H9 (cell line): ENCODE results near the gene SPTBN1. TPM values are rescaled to one million over a fixed set of nuclear protein-coding genes. Genes with fewer than 3 reads are reported as not detected.

Source experiments
- DNase-seq: peaks from one replicate; pipeline ENCODE4 v3.0.0-alpha.2; 2017
- H2AFZ ChIP-seq: one replicate; pipeline ENCODE4 v1.6.1; 2013; ENCODE audit warnings: mild to moderate bottlenecking, low read length, control low read depth, moderate library complexity
- H2AK5ac ChIP-seq: 2 replicates; pipeline ENCODE4 v1.6.1; 2013; ENCODE audit warnings: low read length, control low read depth, mixed read lengths; ENCODE audit not compliant: insufficient read length
- H2BK120ac ChIP-seq: one replicate; pipeline ENCODE4 v1.6.1; 2013; ENCODE audit warnings: low read depth, mild to moderate bottlenecking, low read length, control low read depth, inconsistent platforms; ENCODE audit not compliant: poor library complexity, severe bottlenecking
- H2BK12ac ChIP-seq: 2 replicates; pipeline ENCODE4 v1.6.1; 2013; ENCODE audit warnings: low read length, control low read depth, mixed read lengths, low read depth; ENCODE audit not compliant: insufficient read length
- H2BK15ac ChIP-seq: 2 replicates; pipeline ENCODE4 v1.6.1; 2013; ENCODE audit warnings: low read depth, low read length, control low read depth
- H2BK20ac ChIP-seq: one replicate; pipeline ENCODE4 v1.6.1; 2013; ENCODE audit warnings: low read depth, mild to moderate bottlenecking, low read length, control low read depth, inconsistent platforms; ENCODE audit not compliant: poor library complexity, severe bottlenecking
- H2BK5ac ChIP-seq: 2 replicates; pipeline ENCODE4 v1.6.1; 2013; ENCODE audit warnings: low read length, control low read depth, mixed read lengths; ENCODE audit not compliant: insufficient read length
- H3K14ac ChIP-seq: 2 replicates; pipeline ENCODE4 v1.6.1; 2013; ENCODE audit warnings: low read length, control low read depth; ENCODE audit not compliant: insufficient read depth
- H3K18ac ChIP-seq: 2 replicates; pipeline ENCODE4 v1.6.1; 2013; ENCODE audit warnings: low read depth, mild to moderate bottlenecking, mixed read lengths, low read length, control low read depth; ENCODE audit not compliant: insufficient read length
- H3K23ac ChIP-seq: 2 replicates; pipeline ENCODE4 v1.6.1; 2013; ENCODE audit warnings: low read length, control low read depth, mixed read lengths, low read depth; ENCODE audit not compliant: insufficient read length
- H3K23me2 ChIP-seq: 2 replicates; pipeline ENCODE4 v1.6.1; 2013; ENCODE audit warnings: low read depth, mild to moderate bottlenecking, mixed read lengths, low read length, control low read depth; ENCODE audit not compliant: insufficient read length, poor library complexity, severe bottlenecking
- H3K27ac ChIP-seq: 2 replicates; pipeline ENCODE4 v1.5.1; 2013; ENCODE audit warnings: low read length, control low read depth, mixed read lengths, low read depth; ENCODE audit not compliant: insufficient read length
- H3K27me3 ChIP-seq: 2 replicates; pipeline ENCODE4 v1.6.1; 2013; ENCODE audit warnings: low read length, control low read depth, inconsistent platforms; ENCODE audit not compliant: insufficient read depth
- H3K4ac ChIP-seq: 2 replicates; pipeline ENCODE4 v1.6.1; 2013; ENCODE audit warnings: low read depth, mild to moderate bottlenecking, control low read depth, inconsistent platforms, low read length, moderate library complexity
- H3K4me1 ChIP-seq: 2 replicates; pipeline ENCODE4 v1.6.1; 2013; ENCODE audit warnings: low read length, control low read depth, inconsistent platforms; ENCODE audit not compliant: insufficient read depth
- H3K4me2 ChIP-seq: 2 replicates; pipeline ENCODE4 v1.6.1; 2013; ENCODE audit warnings: low read length, control low read depth, mixed read lengths; ENCODE audit not compliant: insufficient read length, insufficient read depth
- H3K56ac ChIP-seq: 2 replicates; pipeline ENCODE4 v1.6.1; 2013; ENCODE audit warnings: low read depth, mild to moderate bottlenecking, mixed read lengths, low read length, control low read depth; ENCODE audit not compliant: insufficient read length
- H3K79me1 ChIP-seq: 2 replicates; pipeline ENCODE4 v1.6.1; 2013; ENCODE audit warnings: low read depth, mild to moderate bottlenecking, moderate library complexity, low read length, control low read depth, inconsistent platforms; ENCODE audit not compliant: insufficient read depth, poor library complexity, severe bottlenecking
- H3K79me2 ChIP-seq: 2 replicates; pipeline ENCODE4 v1.6.1; 2013; ENCODE audit warnings: low read length, control low read depth, inconsistent platforms; ENCODE audit not compliant: insufficient read depth
- H3K9ac ChIP-seq: 2 replicates; pipeline ENCODE4 v1.6.1; 2013; ENCODE audit warnings: low read length, control low read depth, mixed read lengths; ENCODE audit not compliant: insufficient read length; ENCODE audit errors: extremely low read depth
- H3K9me3 ChIP-seq: one replicate; pipeline ENCODE4 v1.6.1; 2013; ENCODE audit warnings: low read depth, low read length, inconsistent platforms; ENCODE audit not compliant: control insufficient read depth
- H3T11ph ChIP-seq: one replicate; pipeline ENCODE4 v1.6.1; 2013; ENCODE audit warnings: mild to moderate bottlenecking, low read length, control low read depth, inconsistent platforms
- H4K20me1 ChIP-seq: one replicate; pipeline ENCODE4 v1.6.1; 2013; ENCODE audit not compliant: control insufficient read depth, insufficient read length, insufficient read depth
- H4K5ac ChIP-seq: 2 replicates; pipeline ENCODE4 v1.6.1; 2013; ENCODE audit warnings: low read depth, mild to moderate bottlenecking, mixed read lengths, low read length, control low read depth; ENCODE audit not compliant: insufficient read length
- H4K8ac ChIP-seq: replicated peaks from 2 replicates; pipeline ENCODE4 v1.6.1; 2013; ENCODE audit warnings: low read length, control low read depth, mixed read lengths, low read depth; ENCODE audit not compliant: insufficient read length
- H4K91ac ChIP-seq: 2 replicates; pipeline ENCODE4 v1.6.1; 2013; ENCODE audit warnings: low read depth, mild to moderate bottlenecking, moderate library complexity, mixed read lengths, low read length, control low read depth; ENCODE audit not compliant: insufficient read length
- H3K27ac Mint-ChIP-seq, 3 experiments: 2 replicates in 2 of 3; 3 replicates in 1 of 3; pipeline ENCODE4 v1.8.0; 2020 to 2021; ENCODE audit warnings: mixed read lengths in 3 of 3, mild to moderate bottlenecking in 1 of 3, moderate library complexity in 1 of 3
- H3K27me3 Mint-ChIP-seq: 2 replicates; pipeline ENCODE4 v1.8.0; 2021; ENCODE audit warnings: low read depth, mild to moderate bottlenecking, moderate library complexity, mixed read lengths
- H3K36me3 Mint-ChIP-seq, 3 experiments: 2 replicates in 2 of 3; 3 replicates in 1 of 3; pipeline ENCODE4 v1.8.0; 2020 to 2021; ENCODE audit warnings: low read depth in 3 of 3, mixed read lengths in 3 of 3; ENCODE audit not compliant: insufficient read depth in 1 of 3
- H3K4me1 Mint-ChIP-seq, 2 experiments: 2 replicates each; pipeline ENCODE4 v1.8.0; 2020; ENCODE audit warnings: mixed read lengths in 2 of 2
- H3K4me3 Mint-ChIP-seq, 2 experiments: 2 replicates in 1 of 2; 3 replicates in 1 of 2; pipeline ENCODE4 v1.8.0; 2020 to 2021; ENCODE audit warnings: mild to moderate bottlenecking in 2 of 2, mixed read lengths in 2 of 2, moderate library complexity in 1 of 2
- H3K9me3 Mint-ChIP-seq, 2 experiments: 2 replicates in 1 of 2; 3 replicates in 1 of 2; pipeline ENCODE4 v1.8.0; 2020; ENCODE audit warnings: mild to moderate bottlenecking in 2 of 2, mixed read lengths in 2 of 2, moderate library complexity in 1 of 2
- CTCF ChIP-seq: fragments of 200-600 bp; sonication (generic); conservative IDR thresholded peaks from 3 replicates; pipeline ENCODE4 v1.8.0; 2021; ENCODE audit warnings: antibody characterized with exemption, mild to moderate bottlenecking
- WGBS: extraction: QIAGEN DNeasy Blood & Tissue Kit; methylation state at CpG from one replicate; pipeline ENCODE4 v1.1.7; 2013; ENCODE audit warnings: missing lambda C conversion rate, low lambda C conversion rate, mixed read lengths; ENCODE audit not compliant: insufficient read length; ENCODE audit errors: extremely low coverage; 5-methylcytosine and 5-hydroxymethylcytosine counted together
- total RNA-seq: library from RNA; stranded (reverse); gene quantifications from 2 replicates; pipeline ENCODE4 v1.2.1, GENCODE V29; 2021

SPTBN1 gene
- total RNA-seq, 1 experiment from 2014 or later: 164 TPM

GRCh38 chr2:54503828-54504227 is 47.7 kb downstream of the SPTBN1 start:
- H3K4ac ChIP-seq: no peak overlapping the region
- Mint-ChIP-seq H3K27me3 (no peaks in the 10 kb centered on the region), H3K27ac (no peak overlapping the region), H3K4me1 (peaks cover 6 to 16% of the 10 kb centered on the region in 2 experiments), H3K36me3 (no peaks in the 10 kb centered on the region; a peak in 1 of 7 replicates), H3K9me3 (no peaks in the 10 kb centered on the region), H3K4me3 (no peak overlapping the region)
- no peaks in the 10 kb centered on the region; the same call in 1 of the 2 replicates for H3K79me2 ChIP-seq
- no peaks in the 10 kb centered on the region for H3K23me2 ChIP-seq
- no peak overlapping the region for H3K4me2 ChIP-seq
- no peak for DNase-seq
- no peaks in the 10 kb centered on the region for H3K27me3 ChIP-seq
- no peaks in the 10 kb centered on the region for H3K79me1 ChIP-seq
- H2AK5ac ChIP-seq: no peak overlapping the region
- no peak overlapping the region for H2BK12ac ChIP-seq
- H4K91ac ChIP-seq: no peak overlapping the region
- H4K5ac ChIP-seq: no peak overlapping the region
- no peak overlapping the region for H3K56ac ChIP-seq
- no peak overlapping the region for H3K18ac ChIP-seq
- no peak overlapping the region for H2BK5ac ChIP-seq
- no peak overlapping the region for H2AFZ ChIP-seq
- H3K23ac ChIP-seq: no peak overlapping the region
- H2BK15ac ChIP-seq: no peak overlapping the region
- no peaks in the 10 kb centered on the region for H3K4me1 ChIP-seq
- H4K8ac ChIP-seq: no peak overlapping the region
- no peak overlapping the region for H2BK20ac ChIP-seq
- no peak overlapping the region for H3K9ac ChIP-seq
- no peak overlapping the region for H2BK120ac ChIP-seq
- H4K20me1 ChIP-seq: no peaks in the 10 kb centered on the region
- no peak overlapping the region for H3T11ph ChIP-seq
- H3K14ac ChIP-seq: no peak overlapping the region
- no peaks in the 10 kb centered on the region for H3K9me3 ChIP-seq
- TF ChIP-seq CTCF: no peak
- WGBS: no CpG with 5 or more reads among the region's 1 CpG
- no peak overlapping the region for H3K27ac ChIP-seq
